ENCODE results near the gene RAD9A. TPM values are rescaled to one million over a fixed set of nuclear protein-coding genes. Genes with fewer than 3 reads are reported as not detected.
A peak's percentile ranks its signal among the peaks of the same experiment; 100 is the strongest.

Gene RAD9A
- total and polyA plus RNA-seq, 9 of the 15 experiments (the other 6 are each of a cell fraction or from before 2014, with no cell fraction given): 1.4 to 41.2 (median 16.1) TPM

DNA sequence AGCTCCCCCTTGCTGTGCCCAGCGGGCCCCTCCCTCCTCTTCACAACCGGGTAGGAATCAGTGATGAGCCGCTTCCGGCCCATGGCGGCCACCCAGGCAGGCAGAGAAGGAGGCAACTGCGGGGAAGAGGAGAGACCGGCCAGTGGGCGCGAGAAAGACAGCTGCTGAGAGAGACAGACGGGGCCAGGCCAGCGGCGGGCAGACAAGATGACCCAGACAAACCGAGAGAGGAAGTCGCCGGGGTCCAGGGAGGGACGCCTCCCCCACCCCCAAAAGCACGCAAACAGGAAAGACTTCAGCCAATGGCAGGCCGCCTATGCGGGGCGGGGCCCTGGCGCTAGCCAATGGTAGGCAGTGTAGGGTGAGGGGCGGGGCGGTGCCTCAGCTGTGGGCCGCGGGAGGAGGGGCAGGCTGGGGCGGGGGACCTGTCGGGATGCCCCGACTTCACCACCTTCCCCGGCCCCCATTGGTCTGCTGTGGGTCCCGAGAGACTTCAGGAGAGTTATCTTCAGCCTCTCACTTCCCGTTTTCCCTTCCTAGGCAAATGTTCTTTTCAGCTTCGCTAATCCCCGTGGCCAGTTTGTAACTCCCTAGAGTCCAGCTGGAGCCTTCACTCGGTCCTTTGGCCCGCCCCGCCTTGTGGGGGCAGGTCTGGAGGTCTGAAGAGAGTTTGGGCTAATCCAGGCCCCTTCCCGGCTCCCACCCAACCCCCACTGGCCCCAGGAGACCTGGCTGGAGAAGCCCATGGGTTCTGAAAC lies 38.3 kb upstream of the RAD9A start, which contains the start of gene POLD4 (continued):
- TF ChIP-seq, protein P1, sequence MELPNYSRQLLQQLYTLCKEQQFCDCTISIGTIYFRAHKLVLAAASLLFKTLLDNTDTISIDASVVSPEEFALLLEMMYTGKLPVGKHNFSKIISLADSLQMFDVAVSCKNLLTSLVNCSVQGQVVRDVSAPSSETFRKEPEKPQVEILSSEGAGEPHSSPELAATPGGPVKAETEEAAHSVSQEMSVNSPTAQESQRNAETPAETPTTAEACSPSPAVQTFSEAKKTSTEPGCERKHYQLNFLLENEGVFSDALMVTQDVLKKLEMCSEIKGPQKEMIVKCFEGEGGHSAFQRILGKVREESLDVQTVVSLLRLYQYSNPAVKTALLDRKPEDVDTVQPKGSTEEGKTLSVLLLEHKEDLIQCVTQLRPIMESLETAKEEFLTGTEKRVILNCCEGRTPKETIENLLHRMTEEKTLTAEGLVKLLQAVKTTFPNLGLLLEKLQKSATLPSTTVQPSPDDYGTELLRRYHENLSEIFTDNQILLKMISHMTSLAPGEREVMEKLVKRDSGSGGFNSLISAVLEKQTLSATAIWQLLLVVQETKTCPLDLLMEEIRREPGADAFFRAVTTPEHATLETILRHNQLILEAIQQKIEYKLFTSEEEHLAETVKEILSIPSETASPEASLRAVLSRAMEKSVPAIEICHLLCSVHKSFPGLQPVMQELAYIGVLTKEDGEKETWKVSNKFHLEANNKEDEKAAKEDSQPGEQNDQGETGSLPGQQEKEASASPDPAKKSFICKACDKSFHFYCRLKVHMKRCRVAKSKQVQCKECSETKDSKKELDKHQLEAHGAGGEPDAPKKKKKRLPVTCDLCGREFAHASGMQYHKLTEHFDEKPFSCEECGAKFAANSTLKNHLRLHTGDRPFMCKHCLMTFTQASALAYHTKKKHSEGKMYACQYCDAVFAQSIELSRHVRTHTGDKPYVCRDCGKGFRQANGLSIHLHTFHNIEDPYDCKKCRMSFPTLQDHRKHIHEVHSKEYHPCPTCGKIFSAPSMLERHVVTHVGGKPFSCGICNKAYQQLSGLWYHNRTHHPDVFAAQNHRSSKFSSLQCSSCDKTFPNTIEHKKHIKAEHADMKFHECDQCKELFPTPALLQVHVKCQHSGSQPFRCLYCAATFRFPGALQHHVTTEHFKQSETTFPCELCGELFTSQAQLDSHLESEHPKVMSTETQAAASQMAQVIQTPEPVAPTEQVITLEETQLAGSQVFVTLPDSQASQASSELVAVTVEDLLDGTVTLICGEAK (IDR thresholded peaks at IDR 0.05): peak; percentile 58; the same call in 1 of the 2 replicates
- TF ChIP-seq, protein P1 (CRISPR knock-in tag; IDR thresholded peaks at IDR 0.05): no peak
- TF ChIP-seq NR3C1 (CRISPR knock-in tag; IDR thresholded peaks at IDR 0.05): no peak
- TF ChIP-seq KDM2B (CRISPR knock-in tag; IDR thresholded peaks at IDR 0.05): no peak
- no peak for TF ChIP-seq NCOA6 (IDR thresholded peaks at IDR 0.05)
- TF ChIP-seq ZNF134 (CRISPR knock-in tag; conservative IDR thresholded peaks at IDR 0.05): no peak
- TF ChIP-seq ZZZ3 (IDR thresholded peaks at IDR 0.05): no peak
- TF ChIP-seq CBX8 (IDR thresholded peaks at IDR 0.05; ENCODE audit: borderline replicate concordance, extremely low read depth, low read depth, low read length, poor library complexity, severe bottlenecking): no peak
- TF ChIP-seq KDM5B (IDR thresholded peaks at IDR 0.05; ENCODE audit: insufficient replicate concordance, low read depth, low read length): peak; percentile 55
- TF ChIP-seq KHSRP (IDR thresholded peaks at IDR 0.05): no peak
- TF ChIP-seq NFE2 (IDR thresholded peaks at IDR 0.05; ENCODE audit: low read depth): peak; percentile 21; the same call in 1 of the 2 replicates
- TF ChIP-seq SIRT6 (IDR thresholded peaks at IDR 0.05; ENCODE audit: low read depth, low read length): no peak
- TF ChIP-seq FOXK1 (CRISPR knock-in tag; IDR thresholded peaks at IDR 0.05; ENCODE audit: borderline replicate concordance): no peak
- TF ChIP-seq MAZ (CRISPR knock-in tag; conservative IDR thresholded peaks at IDR 0.05 in 1 of 2, IDR thresholded peaks at IDR 0.05 in 1 of 2): peak; percentile 75 to 86
- TF ChIP-seq, protein P2, sequence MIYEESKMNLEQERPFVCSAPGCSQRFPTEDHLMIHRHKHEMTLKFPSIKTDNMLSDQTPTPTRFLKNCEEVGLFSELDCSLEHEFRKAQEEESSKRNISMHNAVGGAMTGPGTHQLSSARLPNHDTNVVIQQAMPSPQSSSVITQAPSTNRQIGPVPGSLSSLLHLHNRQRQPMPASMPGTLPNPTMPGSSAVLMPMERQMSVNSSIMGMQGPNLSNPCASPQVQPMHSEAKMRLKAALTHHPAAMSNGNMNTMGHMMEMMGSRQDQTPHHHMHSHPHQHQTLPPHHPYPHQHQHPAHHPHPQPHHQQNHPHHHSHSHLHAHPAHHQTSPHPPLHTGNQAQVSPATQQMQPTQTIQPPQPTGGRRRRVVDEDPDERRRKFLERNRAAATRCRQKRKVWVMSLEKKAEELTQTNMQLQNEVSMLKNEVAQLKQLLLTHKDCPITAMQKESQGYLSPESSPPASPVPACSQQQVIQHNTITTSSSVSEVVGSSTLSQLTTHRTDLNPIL (CRISPR knock-in tag; IDR thresholded peaks at IDR 0.05): no peak
- TF ChIP-seq PPARD (CRISPR knock-in tag; IDR thresholded peaks at IDR 0.05): no peak
- no peak for TF ChIP-seq CBX2 (IDR thresholded peaks at IDR 0.05; ENCODE audit: insufficient read depth, low read length, poor library complexity, severe bottlenecking)
- no peak for TF ChIP-seq ZNF41 (CRISPR knock-in tag; conservative IDR thresholded peaks at IDR 0.05)
